Ureter (tissue), 1 donor: Measurements from ENCODE around the gene ASTN2. TPM values are rescaled to one million over a fixed set of nuclear protein-coding genes. Genes with fewer than 3 reads are reported as not detected.

Experiments used
- DNase-seq: peaks from one replicate; pipeline ENCODE4 v3.0.0-alpha.2; 2020; ENCODE audit warnings: low spot score
- total RNA-seq: library from RNA; stranded (reverse); gene quantifications from one replicate; pipeline ENCODE4 v1.2.4, GENCODE V29; 2023
- donor health status: DM: yes; HTN: yes; CAD: no.

Gene ASTN2
- total RNA-seq, 1 donor from 2014 or later, result 19.6 TPM

- DNase-seq, result no peak
These were observed 448.7 kb downstream of the ASTN2 start for GRCh38 chr9:116966199-116966598.

DNA sequence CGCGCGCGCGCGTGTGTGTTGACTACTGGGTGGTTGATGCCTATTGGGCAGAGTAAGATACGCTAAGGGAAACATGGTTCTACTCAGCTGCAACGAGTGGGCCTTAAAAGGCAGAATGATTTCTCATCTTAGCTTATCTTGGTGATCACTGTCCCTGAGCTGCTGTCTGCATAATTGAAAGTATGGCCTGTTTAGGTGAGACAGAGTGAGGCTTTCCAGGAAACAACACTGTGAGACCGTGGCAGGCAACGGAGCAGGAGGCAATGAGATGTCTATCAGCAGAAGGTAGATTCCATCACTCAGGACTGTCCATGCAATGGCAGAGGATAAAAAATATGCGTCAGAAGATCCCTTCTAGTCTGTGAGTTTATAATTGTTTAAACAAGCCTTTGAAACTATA lies 450.6 kb downstream of the ASTN2 start:
- no peak for DNase-seq

DNA sequence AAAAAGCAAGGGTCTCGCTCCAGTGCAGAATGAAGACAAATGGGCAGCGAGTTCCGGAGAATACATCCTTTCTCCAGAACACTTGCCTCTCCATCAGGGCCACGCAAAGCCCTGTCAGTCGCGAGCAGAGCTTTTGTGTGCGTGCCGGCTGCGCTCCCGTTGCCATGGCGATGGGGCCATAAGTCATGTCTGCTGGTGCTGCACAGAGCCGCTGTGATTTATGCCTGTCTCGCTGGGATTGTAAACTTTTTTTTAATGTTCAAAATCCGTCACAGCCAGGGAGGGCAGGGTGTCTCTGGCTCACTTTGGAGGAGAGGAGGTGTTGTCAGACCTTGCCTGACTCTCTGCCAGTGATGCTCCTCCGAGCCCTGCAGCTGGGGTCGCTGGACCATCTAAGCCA lies 455.0 kb downstream of the ASTN2 start:
- no peak for DNase-seq

GRCh38 chr9:116958881-116959280 lies 456.0 kb downstream of the ASTN2 start:
- DNase-seq, result no peak

- DNase-seq, result no peak
These were observed 460.1 kb downstream of the ASTN2 start for GRCh38 chr9:116954731-116955130.

DNA sequence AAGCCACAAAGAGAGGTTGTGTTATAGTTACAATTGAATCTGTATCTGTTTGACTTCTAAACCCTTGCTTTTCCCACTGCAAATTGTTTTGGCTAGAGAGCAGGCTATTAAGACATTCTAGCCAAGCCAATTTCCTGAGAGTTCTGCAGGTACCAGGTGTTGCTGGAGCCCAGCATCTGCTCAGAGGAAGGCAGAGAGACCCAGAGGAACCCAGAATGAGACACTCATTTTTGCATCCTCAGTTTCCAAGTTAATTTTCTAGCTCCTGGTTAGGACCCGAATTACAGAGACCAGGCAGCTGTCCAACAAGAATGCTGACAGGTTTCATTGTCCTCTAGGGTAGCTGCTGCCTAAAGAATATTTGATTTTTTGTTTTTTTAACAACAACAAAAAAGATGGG lies 461.6 kb downstream of the ASTN2 start:
- DNase-seq, result no peak

- no peak for DNase-seq
These were observed 462.4 kb downstream of the ASTN2 start for GRCh38 chr9:116952436-116952810.

DNA sequence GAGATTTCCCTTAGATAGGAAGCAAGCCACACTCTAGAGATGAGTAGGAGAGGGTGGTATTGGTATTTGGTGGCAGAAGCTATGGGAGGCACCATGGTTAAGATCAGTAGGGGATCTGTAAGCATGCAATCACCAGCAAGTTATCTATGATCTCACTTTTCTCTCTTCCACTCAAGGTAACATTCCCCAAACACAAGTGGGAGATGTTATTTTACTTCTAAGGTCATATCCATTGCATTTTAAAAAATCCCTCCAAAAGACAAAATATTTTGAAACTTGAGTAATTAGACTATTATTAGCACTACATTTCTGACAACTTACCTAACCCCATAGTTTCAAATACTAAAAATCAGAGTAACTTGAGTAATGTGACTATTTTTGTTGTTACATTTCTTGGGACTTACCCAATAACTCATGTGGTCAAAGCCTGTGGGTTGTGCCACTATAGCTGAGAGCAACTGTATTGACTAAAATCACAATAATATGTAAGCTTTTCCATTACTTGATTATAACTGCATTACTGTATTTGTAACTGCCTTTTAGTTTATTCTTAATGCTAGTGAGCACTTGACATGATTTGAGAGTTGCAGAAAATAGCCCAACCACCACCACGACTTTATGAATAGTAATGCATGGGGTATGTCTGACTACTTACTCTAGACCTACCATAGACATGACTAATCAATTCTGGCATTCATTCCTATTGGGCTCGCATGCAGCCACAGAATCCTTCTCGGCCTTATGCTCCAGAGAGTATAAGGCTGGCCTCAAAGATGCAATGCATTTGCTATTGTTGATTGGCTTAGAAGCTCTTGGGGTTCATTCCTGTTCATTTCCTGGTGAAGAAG lies 463.0 kb downstream of the ASTN2 start:
- no peak for DNase-seq

GRCh38 chr9:116945817-116946216 lies 469.0 kb downstream of the ASTN2 start:
- DNase-seq, result no peak

GRCh38 chr9:116944714-116945534 lies 469.9 kb downstream of the ASTN2 start:
- DNase-seq, result no peak

DNA sequence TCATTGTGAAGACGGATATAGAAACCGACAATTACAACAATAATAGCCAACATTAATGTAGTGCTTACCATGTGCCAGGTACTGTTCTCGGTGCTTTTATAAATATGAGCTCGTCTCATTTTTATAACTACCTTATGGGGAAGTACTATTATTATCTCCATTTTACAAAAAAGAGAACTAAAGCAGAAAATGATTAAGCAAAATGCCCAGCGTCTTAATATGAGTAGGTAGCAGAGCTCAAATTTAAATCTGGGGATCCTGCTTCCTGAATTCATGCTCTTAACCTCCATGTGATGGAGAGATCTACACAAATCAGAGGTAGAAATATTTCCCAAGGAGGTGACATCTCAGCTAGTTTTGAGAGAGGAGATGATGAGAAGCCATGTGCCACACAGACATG lies 470.9 kb downstream of the ASTN2 start:
- DNase-seq, result no peak

GRCh38 chr9:116942593-116943061 lies 472.2 kb downstream of the ASTN2 start:
- no peak for DNase-seq

DNA sequence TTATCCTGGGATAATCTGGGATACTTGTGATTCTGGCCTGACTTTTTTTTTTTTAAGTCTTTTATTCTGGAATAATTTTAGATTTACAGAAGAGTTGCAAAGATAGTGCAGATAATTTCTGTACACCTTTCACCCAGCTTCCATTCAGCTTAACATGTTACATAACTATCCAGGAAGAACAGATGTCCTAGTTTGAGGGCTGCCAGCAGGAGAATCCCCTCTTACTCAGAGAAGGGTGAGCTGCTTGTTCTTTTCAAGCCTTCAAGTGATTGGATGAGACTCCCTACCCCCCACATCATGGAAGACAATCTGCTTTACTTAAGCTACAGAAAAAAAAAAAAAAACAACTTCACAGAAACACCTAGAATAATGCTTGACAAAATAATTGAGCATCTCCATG lies 473.6 kb downstream of the ASTN2 start:
- DNase-seq, result no peak

DNA sequence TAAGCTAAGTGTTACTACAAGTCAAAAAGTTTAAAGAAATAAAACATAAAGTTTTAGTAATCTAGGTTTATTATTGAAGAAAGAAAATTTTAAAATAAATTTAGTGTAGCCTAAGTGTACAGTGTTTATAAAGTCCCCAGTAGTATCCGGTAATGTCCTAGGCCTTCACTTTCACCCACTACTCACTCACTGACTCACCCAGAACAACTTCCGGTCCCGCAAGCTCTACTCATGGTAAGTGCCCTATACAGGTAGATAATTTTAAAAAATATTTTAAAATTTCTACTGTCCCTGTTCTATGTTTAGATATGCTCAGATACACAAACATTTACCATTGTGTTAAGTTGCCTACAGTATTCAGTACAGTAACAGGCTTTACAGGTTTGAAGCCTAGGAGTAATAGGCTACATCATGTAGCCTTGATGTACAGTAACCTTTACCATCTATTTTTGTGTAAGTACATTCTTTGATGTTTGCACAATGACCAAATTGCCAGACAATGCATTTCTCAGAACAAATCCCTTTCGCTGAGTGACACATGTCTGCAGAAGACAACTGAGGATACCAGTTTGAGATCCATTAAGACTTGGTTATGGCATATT lies 474.1 kb downstream of the ASTN2 start:
- no peak for DNase-seq

DNA sequence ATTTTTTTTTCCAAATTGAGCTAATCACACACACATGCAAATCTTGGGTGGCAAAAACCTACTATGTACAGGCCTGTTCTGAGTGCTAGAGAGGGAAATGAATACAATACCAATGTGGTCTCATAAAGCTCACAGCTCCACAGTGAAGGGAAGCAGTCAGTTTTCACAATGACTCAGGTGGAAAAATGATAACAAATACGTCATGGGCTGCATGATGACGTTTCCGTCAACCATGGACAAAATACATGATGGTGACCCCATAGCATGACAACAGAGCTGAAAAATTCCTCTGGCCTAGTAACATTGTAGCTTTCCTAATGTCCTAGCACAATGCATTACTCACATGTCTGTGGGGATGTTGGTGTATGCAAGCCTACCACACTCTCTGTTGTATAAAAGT lies 475.2 kb downstream of the ASTN2 start:
- DNase-seq, result no peak

- no peak for DNase-seq
These were observed 475.7 kb downstream of the ASTN2 start for GRCh38 chr9:116939161-116939560.

DNA sequence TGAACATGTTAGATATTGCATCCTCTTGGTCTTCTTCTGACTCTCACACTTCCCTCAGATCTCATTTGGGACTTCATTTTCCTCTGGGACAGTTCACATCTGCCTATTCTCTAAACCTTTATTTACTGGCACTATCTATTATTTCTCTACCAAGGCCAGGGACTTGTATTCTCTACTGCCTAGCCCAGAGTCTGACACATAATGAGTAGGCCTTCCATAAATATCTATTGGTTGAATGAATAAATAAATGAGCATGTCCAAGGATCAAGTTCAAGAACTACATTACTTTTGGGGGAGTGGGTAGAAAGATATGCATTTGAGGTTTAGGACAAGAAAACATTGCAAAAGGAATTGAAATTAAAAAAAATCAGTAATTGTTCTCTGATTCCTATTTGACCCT lies 477.5 kb downstream of the ASTN2 start:
- no peak for DNase-seq

- no peak for DNase-seq
These were observed 479.5 kb downstream of the ASTN2 start for GRCh38 chr9:116935149-116935897.

DNA sequence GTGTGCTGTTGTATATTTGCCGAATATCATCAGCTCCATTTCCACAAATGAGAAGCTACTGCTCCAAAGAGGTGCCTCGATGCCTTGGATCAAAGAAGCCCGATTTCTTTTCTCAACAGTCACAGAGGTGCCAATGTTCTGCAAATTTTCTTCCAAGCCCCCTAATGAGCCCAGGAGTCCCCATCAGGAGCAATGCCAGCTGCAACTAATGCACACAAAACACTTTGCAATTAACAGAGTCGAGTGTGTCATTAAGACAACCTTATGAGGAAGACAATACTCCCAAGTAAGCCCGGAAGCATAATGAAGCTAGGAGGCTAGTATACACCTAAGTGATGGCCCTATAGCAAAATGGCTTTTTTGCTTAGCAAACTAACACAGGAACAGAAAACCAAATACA lies 480.7 kb downstream of the ASTN2 start:
- DNase-seq, result no peak

DNA sequence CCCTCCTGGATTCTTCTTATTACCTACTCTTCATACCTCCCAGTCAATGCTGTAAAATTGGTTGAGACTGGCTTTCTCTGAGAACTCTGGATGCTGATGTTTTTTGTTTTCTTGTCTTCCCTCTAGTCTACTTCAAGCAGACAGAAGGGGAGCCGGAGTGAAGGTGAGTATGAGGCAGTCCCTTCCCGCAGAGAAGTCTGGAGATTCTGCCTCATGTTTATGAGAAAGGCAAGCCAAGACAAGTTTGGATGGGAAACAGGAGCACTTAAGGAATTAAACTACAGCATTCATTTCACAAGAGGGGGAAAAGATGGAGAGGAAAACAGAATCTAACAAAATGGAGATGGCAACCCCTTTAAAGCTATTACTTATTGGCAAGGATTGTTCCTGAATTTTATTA lies 481.6 kb downstream of the ASTN2 start:
- no peak for DNase-seq

DNA sequence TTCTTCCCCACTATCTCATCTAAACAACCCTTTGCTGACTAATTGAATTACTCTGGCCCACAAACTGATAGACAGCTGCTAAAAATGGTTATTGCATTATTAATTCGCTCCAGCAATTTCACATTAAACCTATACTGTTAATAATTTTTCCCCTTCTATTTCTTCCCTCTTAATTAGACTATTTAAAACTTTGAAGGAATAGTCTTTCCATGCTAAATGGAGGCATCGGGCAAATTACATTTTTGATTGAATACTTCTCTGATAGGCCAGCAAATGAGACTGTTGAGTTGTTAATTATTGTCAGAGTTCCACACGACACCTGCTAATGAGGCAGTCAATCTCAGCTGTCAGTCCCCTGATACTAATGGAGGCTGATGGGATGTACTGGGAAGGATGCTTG lies 485.2 kb downstream of the ASTN2 start:
- no peak for DNase-seq

GRCh38 chr9:116928884-116929283 lies 486.0 kb downstream of the ASTN2 start:
- DNase-seq, result no peak
